NOMO-1 (cell line): ENCODE measurements around the gene NFATC1.

Experiments
- DNase-seq, 2 experiments: peaks; one replicate each; lab custom pipeline; 2025; ENCODE audit not compliant: unreplicated experiment in 2 of 2; lab: John Stamatoyannopoulos, UW

Gene NFATC1

DNA sequence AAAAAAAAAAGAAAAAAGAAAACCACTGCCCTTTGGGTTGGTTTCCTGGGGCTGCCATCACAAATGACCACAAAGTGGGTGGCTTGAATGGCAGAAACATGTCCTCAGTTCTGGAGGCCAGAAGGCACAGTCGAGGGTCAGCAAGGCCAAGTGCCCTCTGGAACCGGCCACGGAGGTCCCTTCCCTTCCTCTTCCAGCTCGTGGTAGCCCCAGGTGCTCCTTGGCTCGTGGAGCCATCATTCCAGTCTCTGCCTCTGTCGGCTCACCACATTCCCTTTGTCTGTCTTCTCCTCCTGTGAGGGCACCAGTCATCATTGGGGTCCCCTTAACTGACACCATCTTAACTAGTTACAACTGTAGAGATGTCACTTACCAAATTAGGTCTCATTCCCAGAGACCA is 8.5 kb upstream of the NFATC1 start:
- no peak for DNase-seq

DNA sequence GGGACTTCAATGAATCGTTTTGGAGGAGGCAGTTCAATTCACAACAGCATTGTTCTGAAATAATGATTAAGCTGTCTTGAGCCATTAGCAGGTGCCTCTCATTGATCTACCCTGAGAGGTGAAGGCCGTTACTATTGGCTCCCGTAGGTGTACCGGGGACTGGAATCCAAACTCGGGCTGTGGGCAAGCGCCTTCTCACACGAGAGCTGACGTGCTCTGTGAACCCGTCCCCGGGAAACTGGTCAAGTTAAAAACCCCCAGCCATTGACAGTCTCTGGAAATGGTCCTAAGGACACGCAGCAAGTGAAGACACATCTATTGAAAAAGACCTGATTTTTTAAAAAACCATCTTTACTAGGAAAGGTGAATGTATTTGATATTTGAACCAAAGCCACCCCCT is 8.1 kb upstream of the NFATC1 start:
- no peak for DNase-seq

DNA sequence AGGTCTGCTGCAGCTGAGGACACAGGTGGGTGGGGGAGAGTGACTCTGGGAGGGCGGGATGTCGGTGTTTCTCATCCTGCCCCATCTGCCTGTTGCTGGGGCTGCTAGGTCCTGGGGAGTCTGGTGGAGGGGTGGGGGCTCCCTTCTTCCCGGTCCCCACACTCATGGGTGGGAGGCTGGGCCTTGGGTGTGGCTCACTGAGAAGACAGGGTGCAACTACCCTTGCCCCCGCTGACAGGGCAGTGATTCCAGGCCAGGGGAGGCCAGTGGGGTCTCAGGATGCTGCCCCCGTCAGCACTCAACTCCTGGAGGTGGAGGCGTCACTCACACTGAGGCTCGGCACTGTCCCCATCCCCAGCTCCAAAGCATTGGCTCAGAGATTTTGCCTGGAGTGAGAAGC is 7.7 kb upstream of the NFATC1 start:
- DNase-seq = no peak

DNA sequence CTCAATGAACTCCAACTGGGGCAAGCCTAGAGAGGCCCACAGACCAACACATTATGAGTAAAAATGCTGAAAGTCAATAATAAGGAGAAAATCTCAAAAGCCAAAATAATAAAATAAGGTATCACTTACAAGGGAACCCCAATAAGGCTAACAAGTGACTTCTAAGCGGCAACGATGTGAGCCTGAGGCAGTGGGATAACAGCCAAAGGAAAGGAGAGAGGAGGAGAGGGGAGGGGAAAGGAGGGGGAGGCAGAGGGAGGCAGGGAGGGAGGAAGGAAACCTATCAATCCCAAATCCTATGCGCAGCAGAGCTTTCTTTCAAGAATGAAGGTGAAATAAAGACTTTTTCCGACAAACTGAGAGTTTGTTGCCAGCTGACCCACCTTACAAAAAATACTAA is 6.0 kb upstream of the NFATC1 start:
- no peak for DNase-seq

GRCh38 chr18:79392226-79392625 is 3.5 kb upstream of the NFATC1 start:
- DNase-seq = no peak

GRCh38 chr18:79393181-79393634 is 2.5 kb upstream of the NFATC1 start:
- no peak for DNase-seq

DNA sequence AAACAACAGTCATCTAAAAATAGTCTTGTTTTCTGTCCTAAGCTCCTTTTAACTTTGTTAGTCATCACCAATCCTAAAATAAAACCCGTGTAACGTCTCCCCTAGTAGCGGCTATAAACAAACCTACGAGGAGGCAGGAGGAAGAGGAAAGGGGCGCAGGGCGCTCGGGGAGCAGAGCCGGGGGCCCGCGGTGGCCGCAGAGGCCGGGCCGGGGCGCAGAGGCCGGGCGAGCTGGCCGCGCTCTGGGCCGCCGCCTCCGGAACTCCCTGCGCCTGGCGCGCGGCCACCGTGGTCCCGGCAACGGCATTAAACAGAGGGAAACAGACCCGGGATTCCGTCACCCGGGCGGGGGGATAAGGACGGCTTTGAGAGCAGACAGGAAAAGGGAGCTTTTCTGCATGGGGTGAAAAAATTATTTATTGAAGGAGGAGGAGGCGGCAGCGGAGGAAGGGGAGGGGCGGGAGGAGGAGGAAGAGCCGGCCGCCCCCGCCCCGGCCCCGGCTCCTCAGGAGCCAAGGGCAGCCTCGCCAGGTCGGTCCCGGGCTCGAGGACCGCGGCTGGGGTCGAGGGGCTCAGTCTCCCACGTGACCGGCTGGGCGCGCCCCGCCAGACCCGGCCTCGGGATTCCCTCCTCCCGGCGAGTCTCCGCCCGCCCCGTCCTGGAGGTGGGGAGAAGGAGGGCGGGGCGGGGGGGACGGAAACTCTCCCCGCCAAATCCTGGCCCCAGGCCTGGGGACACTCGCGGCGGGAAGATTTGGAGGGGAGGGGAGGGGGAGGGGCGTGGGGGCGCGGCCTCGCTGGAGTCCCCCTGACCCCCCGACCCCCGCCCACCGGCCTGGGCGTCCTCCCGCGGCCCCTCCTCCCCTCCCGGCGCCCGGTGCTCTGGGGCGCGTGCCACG is 1.8 kb upstream of the NFATC1 start:
- DNase-seq = peak; percentile 37 to 52

DNA sequence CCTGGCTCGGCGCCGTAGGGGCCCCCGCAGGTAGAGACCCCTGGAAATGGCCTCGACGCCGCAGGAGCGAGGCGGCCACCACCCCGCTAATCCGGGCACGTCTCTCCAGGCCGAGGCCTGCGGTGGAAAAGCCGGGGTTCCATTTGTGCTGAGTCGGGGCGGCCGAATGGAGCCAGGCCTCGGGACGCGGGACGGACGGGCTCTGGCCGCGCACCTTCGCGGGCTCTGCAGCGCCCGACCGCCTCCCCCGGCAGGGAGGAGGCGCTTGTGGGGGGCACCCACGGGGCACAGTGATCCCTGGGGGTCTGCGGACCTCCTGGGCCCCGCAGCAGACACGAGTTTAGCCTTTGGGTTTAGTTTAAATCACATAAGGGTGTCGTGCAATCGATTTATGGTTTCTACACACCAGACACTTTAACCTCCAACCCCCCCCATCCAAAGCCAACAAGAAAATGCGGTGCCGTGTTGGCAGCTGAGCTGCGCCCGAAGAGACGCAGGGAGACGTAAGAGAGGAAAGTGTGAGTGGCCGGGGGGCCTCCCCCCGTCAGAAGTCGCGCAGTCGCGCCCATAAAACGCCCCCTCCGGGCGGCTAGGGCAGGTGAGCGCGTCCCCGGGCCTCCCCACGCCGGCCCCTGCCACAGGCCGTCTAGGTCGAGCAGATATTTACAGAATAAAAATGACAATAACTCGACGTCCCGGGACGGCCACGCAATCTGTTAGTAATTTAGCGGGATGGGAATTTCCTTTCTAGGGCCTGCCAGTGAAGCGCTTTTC is 1.0 kb upstream of the NFATC1 start:
- peak; percentile 15 to 19 for DNase-seq

DNA sequence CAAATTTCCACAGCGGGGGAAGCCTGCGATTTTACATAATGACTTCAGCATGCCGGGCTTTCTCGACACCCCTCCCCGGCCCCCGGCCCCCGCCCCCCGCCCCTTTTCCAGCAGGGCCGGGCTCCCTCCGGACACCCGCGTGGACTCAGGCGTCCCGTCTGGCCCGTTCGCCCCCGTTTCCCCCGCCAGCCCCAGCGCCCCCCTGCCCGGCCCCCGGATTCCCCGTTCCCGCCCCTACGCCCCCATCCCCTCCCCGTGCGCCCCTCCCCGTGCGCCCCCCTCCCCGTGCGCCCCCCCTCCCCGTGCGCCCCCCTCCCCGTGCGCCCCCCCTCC is 456 bp upstream of the NFATC1 start:
- DNase-seq = no peak

DNA sequence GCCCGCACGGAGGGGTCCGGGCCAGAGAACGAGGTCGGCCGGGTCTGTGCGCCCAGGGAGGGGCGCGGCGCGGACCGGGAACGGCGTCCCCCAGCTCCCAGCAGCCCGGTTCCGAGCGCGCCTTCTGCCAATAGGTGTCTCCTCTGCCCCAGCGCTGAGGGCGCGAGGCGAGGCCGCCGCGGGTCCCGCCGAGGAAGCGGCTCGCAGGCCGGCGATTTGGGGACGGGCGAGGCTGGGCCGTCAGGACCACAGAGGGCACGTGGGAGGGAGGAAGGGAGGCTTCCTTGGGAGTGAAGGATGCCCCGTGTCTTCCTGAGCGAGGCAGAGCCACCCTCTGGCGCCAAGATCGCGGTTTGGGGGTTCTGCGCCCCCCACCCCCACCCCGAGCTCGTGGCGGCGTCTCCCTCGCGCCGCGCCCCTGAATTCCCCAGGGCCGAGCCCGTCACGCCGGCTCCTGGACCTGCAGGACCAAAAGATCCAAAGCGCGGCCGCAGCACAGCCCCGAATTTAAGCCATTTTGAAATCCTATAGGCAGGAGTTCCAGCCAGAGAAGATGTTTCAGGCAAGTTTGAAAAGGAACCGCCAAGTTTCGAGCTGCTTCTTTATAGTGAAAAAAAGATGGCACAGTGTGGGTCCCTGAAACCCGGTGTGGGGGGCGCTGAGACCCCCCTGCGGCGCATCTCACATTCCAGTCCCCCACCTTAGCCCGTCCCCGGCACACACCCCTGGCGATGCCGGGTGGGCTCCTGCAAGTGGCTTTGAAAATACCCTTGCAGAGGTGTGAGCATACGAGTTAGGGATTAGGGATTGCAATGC is 909 bp downstream of the NFATC1 start:
- peak; percentile 40 to 44 for DNase-seq

- DNase-seq = no peak
These were observed 1.6 kb downstream of the NFATC1 start for GRCh38 chr18:79397247-79397829.

GRCh38 chr18:79397830-79398761 is 2.4 kb downstream of the NFATC1 start:
- DNase-seq = no peak

DNA sequence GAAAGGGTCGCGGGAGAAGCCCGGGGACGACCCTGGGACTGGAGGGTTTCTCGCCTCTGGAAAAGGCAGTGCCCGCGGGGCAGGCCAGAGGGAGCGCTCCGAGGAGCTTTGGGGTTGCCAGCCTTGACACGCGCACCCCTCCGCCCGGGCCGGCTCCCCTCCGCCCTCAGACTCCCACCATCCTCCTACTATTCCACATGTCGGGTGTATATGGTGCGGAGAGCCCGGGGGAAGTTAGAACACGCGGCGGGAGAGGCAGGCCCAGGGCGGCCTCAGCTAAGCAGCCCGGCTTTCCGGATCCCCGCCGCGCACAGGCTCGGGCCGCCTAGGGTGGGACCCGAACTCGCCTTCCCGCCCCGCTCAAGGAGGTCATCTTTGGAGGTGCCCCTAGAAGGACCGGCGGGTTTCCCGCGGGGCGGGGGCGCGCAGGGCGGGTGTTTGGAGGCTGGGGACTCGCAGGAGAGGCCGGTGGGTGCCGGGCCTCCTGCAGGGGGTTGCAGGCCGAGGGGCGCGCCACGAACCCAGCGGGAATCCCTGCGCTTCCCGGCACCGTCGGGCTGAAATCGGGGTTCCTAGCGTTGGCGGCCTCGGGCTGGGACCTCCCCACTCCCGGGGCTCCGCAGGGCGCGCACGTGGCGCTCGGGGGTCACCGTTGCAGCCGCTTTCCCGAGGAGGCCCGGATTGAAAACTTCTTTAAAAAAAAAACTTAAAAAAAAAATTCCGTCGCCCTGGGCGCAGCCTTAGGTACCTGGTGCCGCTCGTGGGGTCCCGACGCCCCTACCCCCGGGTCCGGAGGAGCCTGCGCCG is 3.7 kb downstream of the NFATC1 start:
- DNase-seq = peak in 1 of 2 experiments; percentile 19

GRCh38 chr18:79400091-79400590 is 4.4 kb downstream of the NFATC1 start:
- DNase-seq = peak in 1 of 2 experiments; percentile 32

DNA sequence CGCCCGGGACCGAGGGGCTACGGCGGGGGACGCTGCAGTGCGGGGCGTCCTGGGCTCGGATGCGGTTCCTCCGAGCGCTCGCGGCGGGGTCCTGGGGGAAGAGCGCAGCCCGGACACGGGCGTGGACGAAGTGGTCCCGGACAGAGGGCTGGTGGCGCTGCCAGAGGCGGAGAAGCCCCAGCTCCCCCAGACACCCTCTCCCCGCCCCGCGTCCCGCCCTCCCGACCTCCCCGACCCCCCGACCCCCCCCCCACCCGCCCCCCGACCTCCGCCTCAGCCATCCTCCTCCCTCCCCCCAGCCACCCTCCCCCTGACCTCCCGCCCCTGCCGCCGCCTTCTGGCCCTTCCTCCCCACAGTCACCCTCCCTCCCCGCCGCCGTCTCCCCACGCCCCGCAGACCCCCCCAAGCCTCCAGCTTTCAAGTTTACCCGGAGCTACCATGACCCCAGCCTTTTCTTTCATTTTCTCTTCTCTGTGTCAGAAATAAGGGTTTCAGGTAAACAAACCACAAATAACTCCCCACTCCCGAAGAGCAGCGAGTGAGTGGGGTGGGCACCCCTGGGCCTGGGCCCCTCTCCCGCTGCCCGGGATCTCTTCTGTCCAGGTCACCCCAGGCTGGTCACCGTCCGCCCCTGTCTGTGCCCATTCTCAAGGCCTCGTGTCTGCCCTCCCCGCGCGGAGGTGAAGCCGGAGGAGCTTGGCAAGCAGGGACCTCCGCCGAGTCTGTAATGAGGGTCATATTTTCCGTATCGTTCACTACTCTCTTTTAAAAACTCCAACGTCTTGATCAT is 5.1 kb downstream of the NFATC1 start:
- DNase-seq = no peak

DNA sequence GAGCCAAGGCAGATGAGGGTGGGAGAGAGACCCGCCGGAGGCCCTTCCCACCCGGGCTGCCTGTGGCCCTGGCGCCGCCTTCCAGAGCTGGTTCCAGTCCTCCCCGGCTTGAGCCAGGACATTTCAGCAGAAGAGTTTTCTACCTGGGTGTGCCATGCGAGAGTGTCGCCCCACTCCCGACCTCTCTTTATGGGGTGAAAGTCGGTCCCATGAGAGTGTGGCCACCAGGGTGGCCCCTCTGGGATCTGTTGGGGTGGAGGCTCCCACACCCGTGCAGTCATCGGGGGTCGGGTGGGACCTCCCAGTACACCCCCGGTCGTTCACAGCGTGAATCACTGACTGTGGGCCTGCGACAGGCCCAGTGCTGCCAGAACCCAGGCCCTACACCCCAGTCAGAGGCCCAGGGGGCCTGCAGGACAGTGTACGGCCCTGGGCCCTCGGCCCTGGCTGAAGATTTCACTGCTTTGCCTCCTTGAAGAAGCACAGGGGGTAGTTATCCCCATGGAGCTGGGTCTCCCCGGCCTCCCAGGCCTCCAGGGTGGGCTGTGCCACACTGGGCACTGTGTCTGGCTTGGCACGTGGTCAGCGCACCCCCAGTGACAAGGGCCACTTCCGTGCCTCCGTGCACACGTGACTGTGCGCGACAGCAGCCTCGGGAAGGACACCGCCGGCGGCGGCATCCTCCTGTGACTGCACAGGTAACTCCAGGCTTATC is 5.9 kb downstream of the NFATC1 start:
- no peak for DNase-seq

DNA sequence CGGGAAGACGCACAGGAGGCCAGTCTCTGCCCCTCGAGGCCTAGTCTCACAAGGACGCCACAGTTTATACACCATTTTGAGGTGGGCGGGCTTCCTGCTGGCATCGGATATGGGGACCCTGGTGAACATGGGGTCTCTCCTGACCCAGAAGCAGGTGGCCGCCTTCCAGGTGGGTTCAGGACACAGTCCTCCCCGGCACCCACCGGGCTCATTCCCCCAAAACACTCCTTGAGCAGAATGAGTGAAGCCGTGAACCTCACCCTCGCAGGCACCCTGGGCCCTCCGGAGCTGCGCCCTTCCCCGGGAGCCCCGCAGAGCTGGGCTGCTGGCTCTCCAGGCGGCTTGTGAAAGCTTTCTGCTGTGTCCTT is 6.5 kb downstream of the NFATC1 start:
- DNase-seq = no peak
